Uterus (tissue), 2 donors: ENCODE measurements around the gene KIF26B.

Source experiments
- CTCF ChIP-seq, 4 experiments: fragments of 200-600 bp in 2 of 4; fragments of 450-650 bp in 2 of 4; sonication (generic) in 2 of 4; IDR thresholded peaks; one replicate each; pipeline ENCODE4 v1.5.1; 2016 to 2019; ENCODE audit warnings: antibody characterized with exemption in 4 of 4, mild to moderate bottlenecking in 2 of 4, moderate library complexity in 1 of 4
- POLR2A ChIP-seq, 2 donors: fragments of 450-650 bp; IDR thresholded peaks; one replicate each; pipeline ENCODE4 v1.6.1; 2016; ENCODE audit warnings: antibody characterized with exemption in 2 of 2, mild to moderate bottlenecking in 1 of 2, moderate library complexity in 1 of 2

GRCh38 chr1:245411245-245412036 is 256.7 kb downstream of the KIF26B start:
- TF ChIP-seq CTCF (IDR thresholded peaks at IDR 0.05) (no peak), POLR2A (IDR thresholded peaks at IDR 0.05) (no peak)
